Stimulated activated CD4-positive, alpha-beta T cell treated with anti-CD3 and anti-CD28 coated beads, Interleukin-4, amount 100 ng/mL, for 24 hours (primary cell): Measurements from ENCODE around the gene MAPK4.
"Not testable (repeated sequence)": the region's sequence is repeated elsewhere in the genome, so short reads cannot be mapped to it uniquely, and the experiment has no call there.

Source experiments
- DNase-seq: peaks from one replicate; pipeline ENCODE4 v3.0.0-alpha.2; 2020

MAPK4 gene

DNA sequence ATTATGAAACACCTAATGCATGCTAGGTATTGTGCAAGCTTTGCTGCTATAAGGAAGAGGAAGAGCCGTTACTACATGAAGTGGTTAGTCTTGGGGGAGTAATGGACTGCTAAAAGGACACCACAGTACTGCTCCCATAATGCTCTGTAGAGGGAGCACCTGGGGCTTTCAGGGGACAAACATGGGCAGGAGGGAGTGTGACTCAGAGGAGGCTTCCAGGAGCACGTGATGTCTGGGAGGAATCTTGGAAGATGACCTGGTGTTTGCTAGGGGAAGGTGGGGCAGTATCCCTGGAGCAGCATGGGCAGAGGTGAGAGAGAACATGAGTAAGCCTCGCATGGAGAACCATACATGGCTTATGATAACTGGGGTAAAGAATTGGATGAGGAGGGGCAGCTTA, 18.8 kb downstream of the MAPK4 start:
- DNase-seq = no peak

DNA sequence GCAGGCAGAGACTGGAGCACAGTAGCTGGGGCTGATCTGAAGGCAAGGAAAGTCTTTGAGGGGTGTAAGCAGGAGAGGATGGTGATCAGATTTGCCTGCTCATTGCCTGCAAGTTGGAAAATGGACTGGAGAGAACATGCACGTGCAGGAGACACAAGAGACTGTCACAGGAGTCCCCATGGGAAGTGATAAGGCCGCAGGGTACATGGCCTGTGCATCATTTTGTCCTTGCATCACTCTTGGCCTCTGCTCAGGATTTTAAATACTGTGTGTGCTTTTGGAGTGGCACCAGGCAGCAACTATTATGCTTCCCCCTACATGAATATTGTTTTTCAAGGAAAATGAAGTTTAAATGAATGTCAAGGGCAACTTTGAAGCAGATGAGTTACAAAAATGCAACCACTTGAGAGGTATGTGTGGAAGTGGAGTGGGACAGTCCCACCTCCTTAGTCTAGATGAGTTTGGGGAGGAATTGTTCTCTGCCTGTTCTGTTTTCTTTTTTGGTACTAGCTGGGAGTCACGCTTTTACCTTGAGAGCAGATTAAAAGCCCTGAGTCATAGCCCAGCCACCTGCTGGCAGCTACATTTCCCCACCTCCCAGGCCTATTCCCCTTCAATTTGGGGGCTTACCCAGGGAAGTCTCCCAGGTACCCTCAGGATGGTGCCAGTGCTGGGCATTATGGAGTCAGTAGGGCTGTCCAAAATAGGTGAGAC, 19.3 kb downstream of the MAPK4 start:
- DNase-seq = no peak

DNA sequence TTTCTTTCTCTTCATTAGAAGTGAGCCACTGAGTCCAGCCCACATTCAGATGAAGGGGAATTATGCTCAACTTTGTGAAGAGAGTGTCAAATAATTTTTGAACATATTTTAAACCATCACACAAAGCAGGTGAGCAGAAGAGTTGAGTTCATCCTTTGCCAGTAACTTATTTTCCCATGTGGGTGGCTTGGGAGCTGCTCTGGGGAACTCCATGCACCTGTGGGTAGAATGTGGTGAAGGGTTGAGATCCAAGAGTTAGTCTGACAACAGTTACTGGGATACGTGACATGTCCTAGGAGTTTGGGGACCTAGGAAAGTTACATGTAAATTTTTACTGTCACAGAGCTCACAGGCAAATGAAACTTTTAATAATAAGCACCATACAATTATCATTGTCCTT, 21.6 kb downstream of the MAPK4 start:
- no peak for DNase-seq

DNA sequence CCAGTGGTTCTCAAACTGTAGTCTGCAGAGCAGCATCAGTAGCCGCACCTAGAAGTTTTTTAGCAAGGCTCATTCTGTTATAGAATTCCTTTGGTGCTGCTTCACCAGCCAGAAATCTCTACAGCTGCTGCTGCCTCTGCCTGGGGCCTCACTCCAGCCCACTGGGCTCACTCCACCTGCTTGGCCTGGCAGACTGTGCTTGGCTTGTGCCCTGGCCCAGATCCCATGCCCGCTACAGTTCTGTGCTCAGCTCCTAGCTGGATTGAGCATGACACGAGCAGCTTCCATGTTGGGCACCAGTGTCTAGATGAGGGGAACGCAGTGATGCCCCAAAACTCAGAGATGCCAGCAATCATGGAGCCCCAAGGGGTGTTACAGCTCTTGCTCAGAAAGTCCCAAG, 22.6 kb downstream of the MAPK4 start:
- no peak for DNase-seq

DNA sequence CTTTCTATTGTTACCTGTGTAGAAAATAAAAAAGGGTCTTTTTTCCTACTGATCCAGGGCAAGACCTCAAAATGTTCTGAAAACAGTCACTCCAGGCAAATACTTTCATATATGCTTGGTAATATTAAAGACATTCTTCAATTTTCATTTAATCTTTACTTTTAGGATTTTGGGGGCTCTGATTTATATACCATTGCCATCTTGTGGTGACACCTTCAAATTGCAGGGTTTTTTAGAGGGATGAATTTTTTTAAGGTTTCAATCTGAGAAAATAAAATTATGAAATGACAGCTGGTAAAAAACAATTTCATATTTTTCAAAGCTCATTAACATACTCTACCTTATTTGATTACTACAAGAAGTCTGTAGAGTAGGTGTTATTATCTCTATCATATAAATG, 26.8 kb downstream of the MAPK4 start:
- DNase-seq = no peak

DNA sequence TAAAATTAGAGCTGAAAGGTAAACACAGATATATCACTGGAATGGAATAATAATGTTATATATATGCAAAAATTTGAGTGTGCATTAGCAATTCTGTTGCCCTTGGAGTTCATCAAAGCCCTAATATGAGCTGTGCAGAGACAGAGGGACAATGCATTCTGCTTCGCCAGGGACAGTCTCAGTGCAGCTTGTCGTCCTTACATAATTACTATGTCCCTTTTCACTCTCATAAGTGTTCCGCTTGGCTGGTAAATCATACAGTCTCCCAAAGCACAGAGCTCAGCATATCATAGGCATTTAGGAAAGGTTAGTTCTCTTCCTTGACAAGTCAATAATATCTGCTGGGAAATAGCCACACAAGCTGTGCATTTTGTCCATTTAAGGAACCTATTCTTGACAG, 30.7 kb downstream of the MAPK4 start:
- no peak for DNase-seq

DNA sequence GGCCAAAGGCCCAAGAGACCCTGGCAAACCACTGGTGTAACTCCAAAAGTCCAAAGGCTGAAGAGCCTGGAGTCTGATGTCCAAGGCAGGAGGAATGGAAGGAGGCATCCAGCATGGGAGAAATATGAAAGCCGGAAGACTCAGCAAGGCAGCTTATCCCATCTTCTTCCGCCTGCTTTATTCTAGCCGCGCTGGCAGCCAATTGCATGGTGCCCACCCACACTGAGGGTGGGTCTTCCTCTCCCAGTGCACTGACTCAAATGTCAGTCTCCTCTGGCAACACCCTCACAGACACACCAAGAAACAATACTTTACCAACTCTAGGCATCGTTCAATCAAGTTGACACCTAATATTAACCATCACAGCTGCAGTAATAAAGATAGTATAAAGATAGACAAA, 34.1 kb downstream of the MAPK4 start:
- no peak for DNase-seq

DNA sequence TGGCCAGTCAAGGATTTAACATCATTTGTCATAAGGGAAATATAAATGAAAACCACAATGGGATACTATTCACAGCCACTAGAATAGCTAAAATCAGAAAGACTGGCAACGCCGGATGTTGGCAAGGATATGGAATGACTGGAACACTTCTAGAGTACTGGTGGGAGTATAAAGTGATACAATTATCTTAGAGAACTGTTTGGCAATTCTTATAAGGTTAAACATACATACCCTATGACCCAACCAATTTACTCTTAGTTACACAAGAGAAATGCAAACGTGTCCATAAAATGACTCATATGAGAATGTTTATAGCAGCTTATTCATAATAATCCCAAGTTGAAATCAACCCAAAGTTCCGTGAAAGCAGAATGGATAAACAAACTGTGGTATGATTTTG, 35.1 kb downstream of the MAPK4 start:
- DNase-seq = no peak

DNA sequence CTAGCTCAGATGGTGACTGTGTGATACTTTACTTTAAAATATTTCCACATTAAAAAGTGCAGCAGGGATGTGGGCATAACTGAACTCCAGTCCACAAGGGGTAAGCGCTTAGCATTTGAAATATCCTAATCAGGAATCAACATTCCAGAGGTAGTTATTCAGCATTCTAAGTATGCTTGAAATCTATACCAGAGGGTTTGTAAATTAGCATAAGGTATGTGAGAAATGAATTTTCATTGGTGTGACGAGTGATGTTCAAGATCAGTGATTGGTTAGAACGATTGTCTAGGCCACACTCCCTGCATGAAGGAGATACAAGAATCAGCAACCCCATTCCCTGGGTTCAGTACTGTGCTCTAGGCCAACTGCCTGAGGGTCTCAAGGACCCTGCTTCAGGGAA, 42.6 kb downstream of the MAPK4 start:
- DNase-seq = no peak

DNA sequence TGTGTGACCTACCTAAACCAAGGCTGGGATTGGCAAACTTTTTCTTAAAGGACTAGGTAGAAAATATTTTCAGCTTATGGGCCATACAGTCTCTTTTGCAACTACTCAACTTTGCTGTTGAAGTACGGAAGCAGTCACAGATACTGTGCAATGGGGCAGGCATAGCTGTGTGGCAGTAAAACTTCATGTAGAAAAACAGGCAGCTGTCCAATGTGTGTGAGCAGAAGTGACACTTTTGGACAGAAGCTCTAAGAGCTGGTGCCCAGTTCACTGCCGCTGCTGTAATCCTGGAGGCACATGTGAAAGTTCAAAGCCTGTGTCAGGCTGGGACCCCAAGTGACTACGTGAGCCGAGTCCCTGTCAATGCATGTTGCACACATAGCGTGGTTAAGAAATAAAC, 46.7 kb downstream of the MAPK4 start:
- no peak for DNase-seq

DNA sequence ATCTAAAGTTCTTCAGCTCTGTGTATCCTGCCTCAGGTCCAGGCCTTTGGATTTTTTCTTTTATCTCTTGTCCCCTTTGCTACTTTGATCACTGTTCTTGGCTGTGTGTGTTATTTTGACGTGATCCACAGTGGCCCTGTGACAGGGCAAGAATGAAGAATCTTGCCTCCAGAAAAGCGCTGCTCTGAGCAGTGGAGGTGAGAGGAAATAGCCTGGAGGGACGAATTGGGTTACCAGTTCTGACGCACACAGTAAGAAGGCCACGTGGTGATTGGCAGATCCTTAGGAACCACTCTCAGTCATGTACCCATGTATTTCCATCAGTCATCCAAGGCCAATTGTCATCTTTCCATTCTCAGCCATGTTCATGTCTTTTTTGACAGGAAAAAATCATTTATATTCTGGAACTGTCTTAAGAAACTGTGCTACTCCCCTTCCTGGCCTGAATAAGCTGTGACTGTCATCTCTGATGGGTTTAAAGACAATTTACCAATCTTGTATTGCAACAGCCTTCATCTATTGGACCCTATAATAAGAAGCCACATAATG, 47.6 kb downstream of the MAPK4 start:
- no peak for DNase-seq

DNA sequence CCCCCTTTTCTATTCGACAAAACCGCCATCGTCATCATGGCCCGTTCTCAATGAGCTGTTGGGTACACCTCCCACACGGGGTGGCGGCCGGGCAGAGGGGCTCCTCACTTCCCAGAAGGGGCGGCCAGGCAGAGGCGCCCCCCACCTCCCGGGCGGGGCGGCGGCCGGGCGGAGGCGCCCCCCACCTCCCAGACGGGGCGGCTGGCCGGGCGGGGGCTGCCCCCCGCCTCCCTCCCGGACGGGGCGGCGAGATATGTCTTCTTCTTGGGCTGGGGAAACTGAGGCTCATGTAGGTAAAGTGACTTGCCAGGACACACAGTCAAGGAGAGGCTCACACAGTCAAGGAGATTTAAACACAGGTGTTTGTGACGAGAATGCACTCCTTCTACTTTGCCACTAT, 49.3 kb downstream of the MAPK4 start:
- DNase-seq = not testable (repeated sequence)

DNA sequence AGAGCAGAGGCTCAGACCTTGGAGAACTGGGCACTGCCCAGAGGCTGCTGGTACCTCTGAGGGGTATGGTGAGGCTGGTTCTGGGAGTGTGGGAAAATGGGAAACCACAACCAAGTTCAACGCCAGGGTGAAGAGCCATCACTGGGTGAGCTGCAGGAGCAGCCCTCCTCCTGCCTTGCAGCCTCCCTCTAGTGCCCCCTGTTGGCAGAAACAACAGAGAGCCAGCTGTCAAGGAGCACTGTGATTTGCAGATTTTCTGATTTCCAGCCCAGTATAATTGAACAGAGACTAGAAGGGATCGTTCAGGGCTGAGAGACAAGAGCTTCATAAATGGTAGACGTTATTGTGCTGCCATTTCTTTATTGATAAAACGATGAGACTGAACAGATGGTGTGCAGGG, 50.5 kb downstream of the MAPK4 start:
- DNase-seq = no peak

DNA sequence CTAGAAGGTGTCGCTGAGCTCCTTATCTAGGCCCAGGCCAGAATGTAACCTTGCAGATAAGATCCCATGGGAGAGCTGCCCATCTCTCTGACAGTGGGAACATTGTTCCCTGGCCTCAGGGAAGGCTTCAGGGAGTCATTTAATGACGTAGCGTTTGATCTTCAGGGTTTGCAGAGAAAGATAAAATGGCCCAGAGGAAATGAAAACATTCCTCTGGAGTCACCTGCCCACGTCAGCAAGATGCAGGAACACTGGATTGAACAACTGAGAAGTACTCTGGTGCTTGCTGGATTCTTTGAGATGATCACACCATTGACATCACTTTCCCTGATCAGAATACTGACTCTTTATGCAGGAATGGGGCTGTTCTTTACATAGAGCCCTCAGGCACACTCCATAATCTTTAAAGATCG, 51.6 kb downstream of the MAPK4 start:
- no peak for DNase-seq

DNA sequence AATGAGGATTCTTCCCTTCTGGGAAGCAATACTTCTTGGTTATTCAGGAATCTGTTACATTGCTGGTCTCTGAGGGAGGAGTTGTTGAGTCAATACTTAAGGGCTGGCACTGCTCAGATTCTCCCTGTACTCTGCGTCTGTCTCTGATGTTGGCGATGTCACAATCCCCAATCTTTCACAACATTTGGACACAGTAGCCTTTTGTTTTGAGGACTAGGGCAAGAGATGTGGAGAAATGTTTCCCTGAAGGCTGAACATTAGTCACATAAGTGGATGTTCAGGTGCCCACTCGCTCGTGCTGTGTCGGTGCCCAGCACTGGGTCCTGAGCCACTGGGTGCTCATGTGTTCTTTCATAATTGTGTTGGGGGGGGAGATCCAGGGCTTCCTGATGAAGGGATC, 55.0 kb downstream of the MAPK4 start:
- no peak for DNase-seq

DNA sequence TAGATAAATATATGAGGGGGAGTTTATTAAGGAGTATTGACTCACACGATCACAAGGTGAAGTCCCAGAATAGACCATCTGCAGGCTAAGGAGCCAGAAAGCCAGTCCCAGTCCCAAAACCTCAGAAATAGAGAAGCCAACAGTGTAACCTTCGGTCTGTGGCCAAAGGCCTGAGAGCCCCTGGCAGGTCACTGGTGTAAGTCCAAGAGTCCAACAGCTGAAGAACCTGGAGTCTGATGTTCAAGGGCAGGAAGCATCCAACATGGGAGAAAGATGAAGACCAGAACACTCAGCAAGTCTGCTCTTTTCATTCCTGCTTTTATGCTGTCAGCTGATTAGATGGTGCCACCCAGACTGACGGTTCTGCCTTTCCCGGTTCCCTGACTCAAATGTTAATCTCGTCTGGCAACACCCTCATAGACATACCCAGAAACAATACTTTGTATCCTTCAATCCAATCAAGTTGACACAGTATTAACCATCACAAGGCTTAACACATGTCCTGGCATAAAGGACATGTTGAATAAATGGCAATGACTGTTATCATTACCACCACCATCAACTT, 56.7 kb downstream of the MAPK4 start:
- DNase-seq = no peak

DNA sequence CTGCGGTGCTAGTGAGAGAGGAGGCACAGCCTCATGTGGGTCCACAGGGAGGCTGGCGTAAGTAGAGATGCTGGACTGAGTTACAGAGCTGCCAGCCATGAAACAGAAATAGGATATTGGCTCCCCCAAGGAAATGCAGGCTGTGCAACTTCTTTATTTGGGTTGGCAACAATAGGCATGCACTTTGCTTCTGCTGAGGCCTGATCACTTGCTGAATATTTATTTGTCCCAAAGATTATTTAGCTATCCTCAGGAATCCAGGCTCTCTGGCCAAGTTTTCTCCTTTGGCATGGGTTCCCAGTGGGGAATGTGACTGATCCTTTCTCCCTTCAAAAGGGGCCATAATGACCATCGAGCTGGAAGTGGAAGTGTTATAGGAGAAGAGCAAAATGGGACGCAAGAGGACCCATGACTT, 60.0 kb downstream of the MAPK4 start:
- DNase-seq = no peak

DNA sequence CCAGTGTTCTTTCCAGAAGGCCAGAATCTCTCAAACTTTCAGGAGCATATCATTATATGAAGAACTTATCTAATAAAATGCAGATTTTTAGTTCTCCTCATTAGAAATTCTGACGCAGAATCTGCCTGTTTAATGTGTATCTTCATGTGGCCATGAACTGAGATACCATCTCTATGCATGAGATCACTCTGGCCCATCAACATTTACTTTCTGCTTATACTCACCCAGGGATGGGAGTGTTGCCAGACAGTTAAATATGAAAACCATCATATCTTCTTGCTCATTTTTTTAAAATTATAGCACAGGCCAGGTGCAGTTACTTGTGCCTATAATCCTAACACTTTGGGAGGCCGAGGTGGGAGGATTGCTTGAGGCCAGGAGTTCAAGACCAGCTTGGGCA, 60.4 kb downstream of the MAPK4 start:
- DNase-seq = no peak

DNA sequence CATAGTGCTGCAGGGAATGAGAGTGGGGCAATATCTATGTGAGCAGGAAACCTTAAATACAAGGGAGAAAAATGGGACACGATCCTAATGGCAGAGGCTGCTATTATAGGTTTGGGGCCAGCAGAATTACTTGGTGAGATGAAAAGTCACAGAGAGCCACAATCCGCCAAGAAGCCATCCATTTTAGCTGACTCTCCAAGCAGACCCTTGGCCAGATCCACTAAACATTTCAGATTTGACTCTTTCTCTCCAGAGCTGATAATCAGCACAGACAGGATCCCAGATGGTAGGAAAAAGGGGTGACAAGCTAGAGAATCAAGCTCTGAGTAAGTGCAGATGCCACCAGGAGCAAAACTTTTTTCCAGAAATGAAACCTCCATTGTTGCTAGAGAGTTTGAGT, 61.5 kb downstream of the MAPK4 start:
- DNase-seq = no peak

DNA sequence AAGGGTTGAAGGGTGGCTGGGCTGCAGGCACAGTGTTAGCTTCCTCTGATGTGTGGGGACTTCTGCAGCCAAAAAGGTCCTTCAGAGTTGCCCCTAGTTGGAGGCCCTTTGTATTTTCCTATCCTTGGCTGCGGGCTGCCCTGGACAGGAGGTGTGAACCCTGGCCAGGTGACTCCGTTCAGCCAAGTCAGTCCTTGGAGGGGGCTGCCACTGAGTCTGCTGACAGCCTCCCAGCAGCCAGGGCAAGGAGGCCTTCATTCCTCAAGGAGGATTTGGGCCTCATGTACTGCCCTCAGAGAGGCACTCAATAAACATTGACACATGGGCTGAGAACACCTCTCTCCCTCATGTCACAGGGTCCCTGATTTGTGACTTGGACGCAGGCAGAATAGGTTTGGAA, 62.4 kb downstream of the MAPK4 start:
- DNase-seq = no peak

DNA sequence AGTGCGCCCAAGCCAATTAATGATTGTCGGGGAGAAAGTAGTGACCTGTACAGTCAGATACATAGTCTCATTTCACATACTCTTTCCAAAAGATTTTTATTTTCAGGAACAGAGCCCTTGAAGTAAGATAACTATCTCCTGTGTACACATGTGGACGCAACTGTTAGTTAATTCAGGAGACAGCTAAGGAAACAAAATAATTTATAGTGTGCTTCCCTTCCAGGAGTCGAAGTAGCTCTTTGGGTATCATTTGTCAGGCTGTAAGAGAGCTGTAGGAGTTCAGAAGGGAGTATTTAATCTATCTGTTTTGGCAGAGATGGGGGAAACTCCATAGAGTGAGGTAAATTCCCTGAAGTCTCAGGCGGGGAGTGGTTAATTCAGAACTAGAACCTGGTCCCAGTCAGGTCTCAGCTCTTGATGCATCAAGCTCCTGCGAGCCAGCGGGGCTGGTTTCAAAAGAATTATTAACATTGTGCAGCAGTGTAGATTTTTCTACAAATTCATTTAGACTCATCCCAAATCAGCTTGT, 63.0 kb downstream of the MAPK4 start:
- DNase-seq = no peak

DNA sequence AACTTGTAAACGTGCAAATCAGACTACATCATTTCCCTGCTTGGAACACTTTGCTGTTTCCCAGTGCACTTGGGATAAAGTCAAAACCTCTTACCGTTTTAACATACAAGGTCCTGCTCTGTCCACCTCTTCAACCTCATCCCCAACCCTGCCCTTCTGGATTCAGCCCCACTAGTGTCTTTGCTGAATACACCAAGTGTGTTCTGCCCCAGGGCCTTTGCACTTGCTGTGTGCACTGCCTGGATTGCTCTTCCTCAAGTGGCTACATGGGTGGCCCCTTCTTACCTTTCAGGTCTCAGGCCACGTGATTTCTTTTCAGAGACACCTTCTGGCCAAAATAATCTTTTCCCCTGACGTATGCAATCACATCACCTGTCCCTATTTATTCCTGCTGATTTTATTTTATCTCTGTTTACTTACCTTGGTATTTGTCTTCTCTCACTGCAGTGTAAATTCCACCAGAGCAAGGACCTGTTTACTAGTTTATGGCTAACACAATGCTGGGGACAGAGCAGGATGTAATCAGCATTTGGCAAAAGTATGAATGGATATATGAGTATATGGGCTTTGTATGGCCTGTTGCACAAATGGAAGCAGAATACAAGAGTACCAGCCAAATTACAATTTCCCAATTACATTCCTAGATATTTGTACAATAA, 63.9 kb downstream of the MAPK4 start:
- no peak for DNase-seq

DNA sequence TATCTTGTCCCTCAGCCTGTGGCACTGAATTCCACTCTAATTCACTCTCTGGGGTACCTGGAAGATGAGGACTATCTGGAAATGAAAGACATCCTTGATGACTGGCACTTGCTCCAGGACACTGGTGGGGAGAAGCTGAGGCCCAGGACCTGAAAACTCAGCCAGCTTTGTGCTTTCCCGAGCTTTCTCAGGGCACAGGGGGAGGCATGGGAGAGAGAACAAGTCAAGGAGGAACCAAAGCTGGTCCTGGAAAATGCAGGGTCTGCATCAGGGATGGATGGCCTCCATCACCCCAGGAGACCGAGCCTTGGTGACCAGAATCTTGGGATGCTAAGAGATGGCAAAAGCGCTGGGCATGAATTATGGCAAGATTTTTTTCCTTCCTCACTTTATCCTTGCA, 65.1 kb downstream of the MAPK4 start:
- no peak for DNase-seq

DNA sequence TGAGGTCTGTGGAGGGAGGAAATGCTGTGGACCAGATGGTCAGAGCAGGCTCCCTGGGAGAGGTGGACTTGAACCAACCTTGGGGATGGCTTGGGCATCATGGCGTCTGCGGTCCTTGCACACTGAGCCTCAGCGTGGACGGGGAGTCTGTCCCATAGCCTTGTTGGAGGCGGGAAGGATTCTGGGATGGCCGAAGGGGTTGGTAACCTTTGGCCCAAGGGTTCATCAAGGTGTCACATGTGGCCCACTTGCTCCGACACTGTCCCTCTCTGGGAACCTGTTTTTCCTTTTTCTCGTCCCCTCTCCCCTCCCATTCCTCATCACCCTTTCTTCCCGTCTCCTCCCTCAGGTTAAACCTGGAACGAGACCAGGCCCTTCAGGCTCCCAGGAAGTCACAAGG, 66.4 kb downstream of the MAPK4 start:
- DNase-seq = no peak
